ENCODE measurements around the gene LHPP. TPM values are rescaled to one million over a fixed set of nuclear protein-coding genes. Genes with fewer than 3 reads are reported as not detected.

LHPP gene
- total RNA-seq, 1 donor from 2014 or later, result 7.6 TPM

GRCh38 chr10:124557167-124557566 is 95.5 kb downstream of the LHPP start:
- Histone ChIP-seq H3K4me3 (no peak overlapping the region), H3K9me3 (replicated peaks) (no peaks in the 10 kb centered on the region), H3K4me1 (peaks cover 43% of the 10 kb centered on the region), H3K27ac (replicated peaks) (no peak overlapping the region), H3K27me3 (ENCODE audit: low read depth) (no peaks in the 10 kb centered on the region), H3K36me3 (no peaks in the 10 kb centered on the region)
- no peak for DNase-seq
- TF ChIP-seq CTCF (IDR thresholded peaks at IDR 0.05; ENCODE audit: borderline replicate concordance), result no peak
- intact Hi-C loops (cut with micrococcal nuclease), result no loop called here

GRCh38 chr10:124557648-124558338 is 96.2 kb downstream of the LHPP start:
- Histone ChIP-seq H3K9me3 (replicated peaks) (no peaks in the 10 kb centered on the region), H3K4me1 (peaks cover 43% of the 10 kb centered on the region), H3K27ac (replicated peaks) (peak overlapping the region; percentile 94), H3K4me3 (no peak overlapping the region), H3K36me3 (no peaks in the 10 kb centered on the region), H3K27me3 (ENCODE audit: low read depth) (no peaks in the 10 kb centered on the region)
- intact Hi-C loops (cut with micrococcal nuclease), result no loop called here
- TF ChIP-seq CTCF (IDR thresholded peaks at IDR 0.05; ENCODE audit: borderline replicate concordance), result no peak
- DNase-seq, result no peak

DNA sequence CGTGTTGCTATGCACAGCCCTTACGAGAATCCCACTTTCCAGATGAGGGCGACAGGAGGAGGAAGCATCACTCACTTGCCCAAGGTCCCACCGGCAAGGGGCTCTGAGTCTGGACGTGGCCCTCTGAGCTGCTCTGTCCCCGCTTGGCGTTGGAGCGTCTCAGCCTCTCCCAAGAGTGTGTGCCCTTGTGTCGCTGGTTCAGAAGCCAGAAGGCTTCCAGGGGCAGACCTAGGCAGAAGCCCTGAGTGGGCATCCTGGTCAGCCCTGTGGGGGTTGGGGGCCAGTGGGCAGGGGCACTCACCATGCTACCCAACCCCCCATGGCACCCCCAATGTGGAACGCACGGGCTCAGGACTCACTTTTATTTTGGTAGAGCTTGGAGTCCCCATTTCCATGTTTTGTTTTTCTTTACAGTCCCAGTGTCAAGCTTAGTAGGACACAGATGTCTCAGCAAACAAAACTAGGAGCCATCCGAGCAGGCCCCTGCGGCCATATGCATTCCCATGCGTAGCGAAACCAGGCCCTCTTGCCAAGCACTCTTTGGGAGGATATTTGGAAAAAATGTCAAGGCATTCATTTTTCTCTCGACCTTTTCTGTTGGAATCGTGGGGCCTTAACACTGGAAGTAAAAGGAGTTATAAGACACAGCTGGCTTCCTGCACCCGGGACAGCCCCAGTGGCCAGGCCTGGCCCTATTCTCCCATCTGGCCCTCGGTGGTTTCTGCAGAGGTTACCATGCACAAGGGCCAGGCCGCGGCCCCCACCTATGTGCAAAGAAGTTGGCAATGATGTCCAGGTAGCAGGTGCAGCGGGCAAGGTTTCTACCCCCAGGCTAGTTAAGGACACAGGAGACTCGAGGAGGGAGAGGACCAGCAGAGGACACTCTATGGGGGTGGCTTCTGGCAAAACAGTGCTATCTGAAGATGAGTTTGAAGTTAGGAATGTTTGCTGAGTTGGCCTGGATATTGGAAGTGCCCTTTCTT is 97.0 kb downstream of the LHPP start:
- H3K4me1 ChIP-seq, result peaks cover 43% of the 10 kb centered on the region
- no peak for DNase-seq
- H3K27me3 ChIP-seq (ENCODE audit: low read depth), result no peaks in the 10 kb centered on the region
- H3K4me3 ChIP-seq, result no peak overlapping the region
- peak overlapping the region; percentile 94 for H3K27ac ChIP-seq (replicated peaks)
- no peaks in the 10 kb centered on the region for H3K9me3 ChIP-seq (replicated peaks)
- H3K36me3 ChIP-seq, result no peaks in the 10 kb centered on the region
- intact Hi-C loops (cut with micrococcal nuclease), result no loop called here
- TF ChIP-seq CTCF (IDR thresholded peaks at IDR 0.05; ENCODE audit: borderline replicate concordance), result no peak

DNA sequence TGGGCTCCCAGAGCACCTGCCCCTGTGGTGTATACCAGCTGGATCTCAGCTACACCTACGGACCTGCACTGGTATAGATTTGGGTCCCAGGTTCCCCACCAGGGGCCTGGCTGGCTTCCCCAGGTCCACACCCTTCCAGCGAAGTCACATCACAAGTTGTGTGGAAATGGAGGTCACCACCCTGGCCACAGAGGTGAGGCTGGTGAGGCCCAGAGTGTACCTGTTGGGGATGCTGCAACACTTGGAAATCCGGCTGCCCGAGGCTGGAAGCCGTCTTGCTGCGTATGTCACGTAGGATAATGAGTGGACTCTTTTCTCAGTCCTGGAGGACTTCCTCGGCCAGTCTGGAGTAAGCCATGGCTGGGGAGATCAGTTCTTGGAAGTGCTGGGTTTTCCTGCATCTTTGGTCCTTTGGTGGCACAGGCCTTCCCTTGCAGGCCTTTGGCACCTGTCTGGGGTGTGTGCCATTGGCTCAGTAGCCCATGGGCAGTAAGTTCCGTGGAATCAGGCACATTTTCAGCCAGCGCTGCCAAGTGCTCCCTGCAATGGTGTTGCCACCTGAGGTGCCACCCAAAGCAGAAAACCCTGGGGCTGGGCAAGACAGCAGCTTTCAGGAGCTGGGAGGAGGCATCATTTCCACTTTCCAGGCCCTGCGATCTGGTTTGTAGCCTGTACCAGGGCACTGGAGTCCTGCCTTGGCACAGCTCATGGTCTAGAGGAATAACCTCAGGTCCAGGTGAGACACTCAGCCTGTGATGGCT is 97.9 kb downstream of the LHPP start:
- DNase-seq, result no peak
- Histone ChIP-seq H3K27ac (replicated peaks) (peak overlapping the region; percentile 94), H3K27me3 (ENCODE audit: low read depth) (no peaks in the 10 kb centered on the region), H3K36me3 (no peaks in the 10 kb centered on the region), H3K4me3 (no peak overlapping the region), H3K9me3 (replicated peaks) (no peaks in the 10 kb centered on the region), H3K4me1 (peaks cover 43% of the 10 kb centered on the region)
- TF ChIP-seq CTCF (IDR thresholded peaks at IDR 0.05; ENCODE audit: borderline replicate concordance), result no peak
- intact Hi-C loops (cut with micrococcal nuclease), result no loop called here
